Panc1 (cell line): ENCODE data around the gene MEIS2. TPM values are rescaled to one million over a fixed set of nuclear protein-coding genes. Genes with fewer than 3 reads are reported as not detected.

ENCODE experiments used
- ATAC-seq: fragments of 200-7000 bp; cut with Tn5 transposase; 2 replicates; pipeline ENCODE4 v1.9.1; 2020; ENCODE audit warnings: mild to moderate bottlenecking, moderate library complexity
- BruUV-seq: library from RNA; stranded (reverse); fragments of 400-500 nt; replicated peaks from 2 replicates; lab custom pipeline; 2021; lab: Mats Ljungman, UMichigan
- CTCF ChIA-PET: fragments of 300-600 bp; sonication (Branson Sonifier 250); formaldehyde crosslinking; loops from one replicate; lab custom pipeline; 2022; ENCODE audit warnings: antibody characterized with exemption; lab: Charles Lee
- POLR2A ChIA-PET: fragments of 300-600 bp; sonication (Branson Sonifier 250); formaldehyde crosslinking; loops from one replicate; lab custom pipeline; 2022; ENCODE audit warnings: antibody characterized with exemption; lab: Charles Lee
- DNase-seq: peaks from one replicate; pipeline ENCODE4 v3.0.0-alpha.2; 2010; ENCODE audit warnings: low read depth, low spot score
- H3K27ac ChIP-seq: 2 replicates; pipeline ENCODE4 v1.5.1; 2011; ENCODE audit warnings: mild to moderate bottlenecking, low read length, inconsistent platforms
- H3K27me3 ChIP-seq: fragments of 200-500 bp; sonication (Bioruptor generic); 2 replicates; pipeline ENCODE4 v1.6.0; 2014; ENCODE audit warnings: low read length, inconsistent platforms; ENCODE audit not compliant: control insufficient read depth, insufficient read depth
- H3K36me3 ChIP-seq: fragments of 200-500 bp; sonication (Bioruptor generic); 2 replicates; pipeline ENCODE4 v1.5.1; 2014; ENCODE audit warnings: inconsistent platforms, mild to moderate bottlenecking, low read length, moderate library complexity; ENCODE audit not compliant: control insufficient read depth, insufficient read depth
- H3K4me1 ChIP-seq: 2 replicates; pipeline ENCODE4 v1.5.1; 2011; ENCODE audit warnings: inconsistent platforms, mild to moderate bottlenecking, low read length, moderate library complexity; ENCODE audit not compliant: control insufficient read depth, insufficient read depth
- H3K4me3 ChIP-seq, 2 experiments: 2 replicates each; pipeline ENCODE4 v1.5.1; 2011 to 2012; ENCODE audit warnings: low read depth in 2 of 2, low read length in 2 of 2, mild to moderate bottlenecking in 2 of 2, inconsistent platforms in 1 of 2, moderate library complexity in 1 of 2
- H3K9me3 ChIP-seq: fragments of 200-500 bp; sonication (Bioruptor generic); 2 replicates; pipeline ENCODE4 v1.5.1; 2014; ENCODE audit warnings: low read depth, mild to moderate bottlenecking, inconsistent platforms, low read length, moderate library complexity; ENCODE audit not compliant: control insufficient read depth, insufficient read depth
- CTCF ChIP-seq: fragments of 450-650 bp; IDR thresholded peaks from 2 replicates; pipeline ENCODE4 v1.5.1; 2017; ENCODE audit warnings: mild to moderate bottlenecking
- POLR2AphosphoS5 ChIP-seq: IDR thresholded peaks from 2 replicates; pipeline ENCODE4 v1.6.1; 2012; ENCODE audit warnings: mild to moderate bottlenecking, low read depth, low read length, moderate library complexity
- REST ChIP-seq, 2 experiments: IDR thresholded peaks; 2 replicates each; pipeline ENCODE4 v1.6.1; 2011 to 2012; ENCODE audit warnings: low read depth in 2 of 2, control low read depth in 1 of 2, low read length in 1 of 2, mild to moderate bottlenecking in 1 of 2, moderate library complexity in 1 of 2; ENCODE audit not compliant: insufficient read depth in 1 of 2
- SIN3A ChIP-seq: IDR thresholded peaks from 2 replicates; pipeline ENCODE4 v1.6.1; 2012; ENCODE audit warnings: low read depth, mild to moderate bottlenecking, low read length, moderate library complexity, borderline replicate concordance; ENCODE audit not compliant: insufficient read depth
- TCF7L2 ChIP-seq: IDR thresholded peaks from 2 replicates; pipeline ENCODE4 v1.6.1; 2011; ENCODE audit warnings: mild to moderate bottlenecking, low read depth, low read length, inconsistent platforms
- in situ Hi-C: cut with HindIII; loops from 2 replicates; pipeline ENCODE4 v1.10.0; 2016; ENCODE audit warnings: low sequenced_read_pairs, low pct_unique_long_range_greater_than_20kb
- intact Hi-C: fragments of 100-400 bp; cut with micrococcal nuclease; formaldehyde crosslinking; loops from one replicate; pipeline ENCODE4 v1.10.0; 2022; ENCODE audit not compliant: unreplicated experiment
- total RNA-seq: library from RNA; stranded (reverse); gene quantifications from one replicate; pipeline ENCODE4 v1.2.1, GENCODE V29; 2021; ENCODE audit not compliant: unreplicated experiment

MEIS2 gene
- total RNA-seq, 1 experiment from 2014 or later: 9.3 TPM

- CTCF ChIA-PET: interaction anchor here (0.6 kb wide), 1 partner anchor 398 kb away, joined by 3 read pairs; no protein-coding TSS in a partner anchor
- TF ChIP-seq TCF7L2: no peak
- no peak for TF ChIP-seq POLR2AphosphoS5
- peak; percentile 56 for TF ChIP-seq CTCF
- TF ChIP-seq SIN3A: no peak
- no peak for TF ChIP-seq REST (IDR thresholded peaks at IDR 0.05; ENCODE audit: insufficient read depth in 1 of 2, low read depth in 2 of 2, low read length in 1 of 2)
- POLR2A ChIA-PET: no interaction called here
- no peak for DNase-seq
- no TSS peak for BruUV-seq
- Histone ChIP-seq H3K36me3 (no peaks in the 10 kb centered on the region), H3K27ac (0 out of 2 replicates have a peak overlapping the region, but pooled peaks have one; percentile 19), H3K9me3 (no peaks in the 10 kb centered on the region), H3K4me3 (peak overlapping the region in 1 of 2 experiments; percentile 12; a peak in 1 of 4 replicates), H3K27me3 (peaks cover 23% of the 10 kb centered on the region), H3K4me1 (peaks cover 20% of the 10 kb centered on the region)
- in situ Hi-C loops (loop anchor here (25.0 kb wide), 1 partner anchor 194 kb away; no protein-coding TSS in a partner anchor), intact Hi-C loops (no loop called here)
- ATAC-seq: no peak
Observed at GRCh38 chr15:37106490-37107001, 6.2 kb upstream of the MEIS2 start.

- BruUV-seq: no TSS peak
- ATAC-seq: no peak
- POLR2A ChIA-PET: no interaction called here
- Histone ChIP-seq H3K27me3 (peaks cover 23% of the 10 kb centered on the region), H3K4me3 (peak overlapping the region in 1 of 2 experiments; percentile 66; a peak in 1 of 4 replicates), H3K36me3 (no peaks in the 10 kb centered on the region), H3K27ac (no peak overlapping the region), H3K4me1 (peaks cover 20% of the 10 kb centered on the region), H3K9me3 (no peaks in the 10 kb centered on the region)
- TF ChIP-seq CTCF: no peak
- no peak for TF ChIP-seq SIN3A
- TF ChIP-seq REST (IDR thresholded peaks at IDR 0.05; ENCODE audit: insufficient read depth in 1 of 2, low read depth in 2 of 2, low read length in 1 of 2): no peak
- no peak for TF ChIP-seq POLR2AphosphoS5
- TF ChIP-seq TCF7L2: no peak
- in situ Hi-C loops: loop anchor here (25.0 kb wide), 1 partner anchor 194 kb away; no protein-coding TSS in a partner anchor
- intact Hi-C loops: no loop called here
- CTCF ChIA-PET: interaction anchor here (0.7 kb wide), 1 partner anchor 1441 kb away, joined by 5 read pairs; no protein-coding TSS in a partner anchor
- no peak for DNase-seq
Observed at GRCh38 chr15:37105889-37106288, 5.5 kb upstream of the MEIS2 start.
